Right lobe of liver (tissue), 6 donors: ENCODE data around the gene SHKBP1. TPM values are rescaled to one million over a fixed set of nuclear protein-coding genes. Genes with fewer than 3 reads are reported as not detected.

Source experiments
- ATAC-seq, 4 donors: fragments of 200-7000 bp; cut with Tn5 transposase; one replicate each; pipeline ENCODE4 v1.9.1; 2020; ENCODE audit warnings: mild to moderate bottlenecking in 4 of 4, moderate library complexity in 4 of 4
- DNase-seq, 3 donors: peaks; one replicate each; pipeline ENCODE4 v3.0.0-alpha.2; 2020
- H3K27ac ChIP-seq, 3 donors: fragments of 200-600 bp; one replicate each; pipeline ENCODE4 v1.8.0; 2022
- H3K27me3 ChIP-seq, 2 donors: fragments of 200-600 bp; one replicate each; pipeline ENCODE4 v1.8.0; 2022
- H3K36me3 ChIP-seq, 4 donors: fragments of 200-600 bp; sonication (generic) in 1 of 4; one replicate each; pipeline versions ENCODE4 v1.5.1 to v1.8.0; 2017 to 2022; ENCODE audit warnings: control low read depth in 1 of 4
- H3K4me1 ChIP-seq, 4 donors: fragments of 200-600 bp; sonication (generic) in 1 of 4; one replicate each; pipeline versions ENCODE4 v1.5.1 to v1.8.0; 2017 to 2022; ENCODE audit warnings: control low read depth in 1 of 4
- H3K4me3 ChIP-seq, 3 donors: fragments of 200-600 bp; one replicate each; pipeline ENCODE4 v1.8.0; 2022
- H3K9me3 ChIP-seq, 4 donors: fragments of 200-600 bp; sonication (generic) in 1 of 4; one replicate each; pipeline versions ENCODE4 v1.5.1 to v1.8.0; 2017 to 2022; ENCODE audit warnings: control low read depth in 1 of 4
- POLR2A ChIP-seq: fragments of 450-650 bp; IDR thresholded peaks from one replicate; pipeline ENCODE4 v1.6.1; 2017; ENCODE audit warnings: antibody characterized with exemption, mild to moderate bottlenecking
- WGBS: methylation state at CpG from one replicate; pipeline ENCODE4 v1.1.6; 2018; ENCODE audit warnings: low coverage, low lambda C conversion rate; ENCODE audit not compliant: insufficient coverage; ENCODE audit errors: missing lambda C conversion rate; 5-methylcytosine and 5-hydroxymethylcytosine counted together
- intact Hi-C, 2 donors: fragments of 100-400 bp; cut with DNase I; formaldehyde crosslinking; loops; one replicate each; pipeline versions ENCODE4 v1.11.2 to v1.14.1; 2022
- long read RNA-seq: library from polyadenylated mRNA; unstranded; transcript quantifications from one replicate; pipeline ENCODE4 v2.0.0, GENCODE V29; 2019
- total RNA-seq, 6 experiments: library from RNA; depleted of rRNA in 2 of 6; stranded (reverse); fragments of >200 nt in 2 of 6; fragmentation: NEBNext Ultra II Directional in 3 of 6; extraction: Animal tissue kit (Norgen Biotek cat#: 25700) in 3 of 6; gene quantifications; one replicate each; pipeline versions ENCODE4 v1.1.0 to v1.2.4, GENCODE V29; 2016 to 2023
- TF ChIP-seq, protein P1 (sequence below), 4 donors: fragments of 200-600 bp in 3 of 4; fragments of 450-650 bp in 1 of 4; IDR thresholded peaks; one replicate each; pipeline versions ENCODE4 v1.5.1 to v1.8.0; 2016 to 2022; ENCODE audit warnings: antibody characterized with exemption in 4 of 4, mild to moderate bottlenecking in 2 of 4
- donor health status: DM: no; HTN: yes; CAD: no.
- donor health status: DM: no; HTN: no; CAD: no.
- donor health status: DM: no; HTN: no; CAD: no.
- donor health status: DM: no; HTN: yes; CAD: no.
- donor health status: DM: no; HTN: yes; CAD: no.

SHKBP1 gene, protein sequence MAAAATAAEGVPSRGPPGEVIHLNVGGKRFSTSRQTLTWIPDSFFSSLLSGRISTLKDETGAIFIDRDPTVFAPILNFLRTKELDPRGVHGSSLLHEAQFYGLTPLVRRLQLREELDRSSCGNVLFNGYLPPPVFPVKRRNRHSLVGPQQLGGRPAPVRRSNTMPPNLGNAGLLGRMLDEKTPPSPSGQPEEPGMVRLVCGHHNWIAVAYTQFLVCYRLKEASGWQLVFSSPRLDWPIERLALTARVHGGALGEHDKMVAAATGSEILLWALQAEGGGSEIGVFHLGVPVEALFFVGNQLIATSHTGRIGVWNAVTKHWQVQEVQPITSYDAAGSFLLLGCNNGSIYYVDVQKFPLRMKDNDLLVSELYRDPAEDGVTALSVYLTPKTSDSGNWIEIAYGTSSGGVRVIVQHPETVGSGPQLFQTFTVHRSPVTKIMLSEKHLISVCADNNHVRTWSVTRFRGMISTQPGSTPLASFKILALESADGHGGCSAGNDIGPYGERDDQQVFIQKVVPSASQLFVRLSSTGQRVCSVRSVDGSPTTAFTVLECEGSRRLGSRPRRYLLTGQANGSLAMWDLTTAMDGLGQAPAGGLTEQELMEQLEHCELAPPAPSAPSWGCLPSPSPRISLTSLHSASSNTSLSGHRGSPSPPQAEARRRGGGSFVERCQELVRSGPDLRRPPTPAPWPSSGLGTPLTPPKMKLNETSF
- total RNA-seq, result 10 to 100 TPM; 16.1 to 29.0 (median 22.4) TPM
- long read RNA-seq, transcript SHKBP1-201 (18 exons, 2,363 nt), result major isoform, 8 of 9 reads
- long read RNA-seq, partial matches to known transcripts, result 0 of 9 reads
- long read RNA-seq, other reads (novel, unspliced or antisense), result 1 of 9 reads

DNA sequence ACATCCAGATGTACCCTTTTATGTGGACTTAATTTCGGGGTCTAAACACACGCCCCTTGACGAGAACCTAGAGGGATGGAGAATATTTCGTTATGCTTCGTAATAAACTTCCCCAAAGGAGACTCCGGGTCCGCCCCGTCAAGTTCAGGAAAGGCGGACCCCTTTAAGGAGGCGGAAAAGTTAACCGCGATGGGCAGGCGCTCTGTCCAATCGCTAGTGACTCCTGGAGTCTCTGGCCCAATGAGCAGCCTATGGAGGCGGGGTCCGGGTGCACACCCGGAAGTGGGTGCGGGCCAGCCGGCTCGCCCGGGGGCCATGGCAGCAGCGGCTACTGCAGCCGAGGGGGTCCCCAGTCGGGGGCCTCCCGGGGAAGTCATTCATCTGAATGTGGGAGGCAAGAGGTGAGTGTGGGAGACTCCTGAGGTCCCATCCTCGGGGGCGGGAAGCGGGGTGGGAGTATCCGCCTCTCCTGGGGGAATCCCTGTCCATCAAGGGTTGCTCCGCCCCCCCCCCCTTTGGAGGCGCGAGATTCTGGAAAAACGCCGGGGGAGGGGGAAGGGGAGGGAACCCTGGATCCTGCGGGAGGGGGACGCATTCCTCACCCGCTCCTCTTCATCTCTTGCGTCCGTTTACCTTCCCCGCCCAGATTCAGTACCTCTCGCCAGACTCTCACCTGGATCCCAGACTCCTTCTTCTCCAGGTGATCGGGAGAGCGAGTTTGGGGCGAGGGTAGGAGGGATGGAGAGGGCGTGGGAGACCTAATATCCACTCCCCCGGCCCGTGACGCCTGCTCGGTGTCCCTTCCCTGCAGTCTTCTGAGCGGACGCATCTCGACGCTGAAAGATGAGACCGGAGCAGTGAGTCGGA is at the start of gene SHKBP1:
Gene SHKBP1, plus strand, starts transcription at position 289 of the 867 bp plus-strand sequence. Its CDS starts 27 bp downstream, at position 316.
- ATAC-seq, result peak; percentile 97 to 99 (median 98)
- Histone ChIP-seq H3K27me3 (no peaks in the 10 kb centered on the region), H3K36me3 (peaks cover 0 to 12% (median 5%) of the 10 kb centered on the region in 4 donors), H3K4me3 (peak within 1 kb of the TSS; percentile 60 to 68 (median 65)), H3K4me1 (peaks cover 0 to 5% (median 0%) of the 10 kb centered on the region in 4 donors), H3K9me3 (no peaks in the 10 kb centered on the region), H3K27ac (peak within 1 kb of the TSS; percentile 32 to 79 (median 49))
- intact Hi-C loops, result no loop called here
- TF ChIP-seq, protein P1, sequence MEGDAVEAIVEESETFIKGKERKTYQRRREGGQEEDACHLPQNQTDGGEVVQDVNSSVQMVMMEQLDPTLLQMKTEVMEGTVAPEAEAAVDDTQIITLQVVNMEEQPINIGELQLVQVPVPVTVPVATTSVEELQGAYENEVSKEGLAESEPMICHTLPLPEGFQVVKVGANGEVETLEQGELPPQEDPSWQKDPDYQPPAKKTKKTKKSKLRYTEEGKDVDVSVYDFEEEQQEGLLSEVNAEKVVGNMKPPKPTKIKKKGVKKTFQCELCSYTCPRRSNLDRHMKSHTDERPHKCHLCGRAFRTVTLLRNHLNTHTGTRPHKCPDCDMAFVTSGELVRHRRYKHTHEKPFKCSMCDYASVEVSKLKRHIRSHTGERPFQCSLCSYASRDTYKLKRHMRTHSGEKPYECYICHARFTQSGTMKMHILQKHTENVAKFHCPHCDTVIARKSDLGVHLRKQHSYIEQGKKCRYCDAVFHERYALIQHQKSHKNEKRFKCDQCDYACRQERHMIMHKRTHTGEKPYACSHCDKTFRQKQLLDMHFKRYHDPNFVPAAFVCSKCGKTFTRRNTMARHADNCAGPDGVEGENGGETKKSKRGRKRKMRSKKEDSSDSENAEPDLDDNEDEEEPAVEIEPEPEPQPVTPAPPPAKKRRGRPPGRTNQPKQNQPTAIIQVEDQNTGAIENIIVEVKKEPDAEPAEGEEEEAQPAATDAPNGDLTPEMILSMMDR (IDR thresholded peaks at IDR 0.05), result no peak
- TF ChIP-seq POLR2A, result peak; percentile 46
- peak; percentile 93 to 95 (median 95) for DNase-seq
- WGBS, result under 1% methylated on average over 29 of the region's 55 CpGs

DNA sequence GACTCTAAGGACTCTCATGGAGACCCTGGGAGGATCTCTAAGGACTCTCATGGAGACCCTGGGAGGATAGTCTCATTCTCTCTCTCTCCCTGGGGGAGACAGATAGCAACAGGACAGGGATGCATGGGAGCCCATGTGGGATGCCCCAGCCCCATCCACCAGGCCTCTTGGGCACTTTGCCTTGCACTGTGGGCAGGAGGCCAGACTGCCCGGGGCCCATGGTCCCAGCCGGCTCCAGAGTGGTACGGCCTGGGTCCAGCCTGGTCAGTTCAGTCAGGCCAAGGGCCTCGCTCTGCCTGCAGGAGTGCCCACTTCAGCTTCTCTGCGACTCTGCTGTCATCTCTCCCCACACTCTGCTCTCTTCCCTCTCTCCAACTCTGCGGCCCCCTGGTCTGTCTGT is 48.6 kb upstream of the SHKBP1 start:
- WGBS, result no CpG with 5 or more reads among the region's 6 CpGs
- Histone ChIP-seq H3K27me3 (no peaks in the 10 kb centered on the region), H3K36me3 (no peaks in the 10 kb centered on the region), H3K9me3 (no peaks in the 10 kb centered on the region), H3K27ac (no peak overlapping the region), H3K4me1 (no peaks in the 10 kb centered on the region), H3K4me3 (no peak overlapping the region)
- intact Hi-C loops, result loop anchor here in 1 of 2 donors (10.0 kb wide), 1 partner anchor 53 kb away; no protein-coding TSS in a partner anchor
- no peak for DNase-seq
- ATAC-seq, result no peak
- no peak for TF ChIP-seq POLR2A
- TF ChIP-seq, protein P1 (IDR thresholded peaks at IDR 0.05), result no peak

DNA sequence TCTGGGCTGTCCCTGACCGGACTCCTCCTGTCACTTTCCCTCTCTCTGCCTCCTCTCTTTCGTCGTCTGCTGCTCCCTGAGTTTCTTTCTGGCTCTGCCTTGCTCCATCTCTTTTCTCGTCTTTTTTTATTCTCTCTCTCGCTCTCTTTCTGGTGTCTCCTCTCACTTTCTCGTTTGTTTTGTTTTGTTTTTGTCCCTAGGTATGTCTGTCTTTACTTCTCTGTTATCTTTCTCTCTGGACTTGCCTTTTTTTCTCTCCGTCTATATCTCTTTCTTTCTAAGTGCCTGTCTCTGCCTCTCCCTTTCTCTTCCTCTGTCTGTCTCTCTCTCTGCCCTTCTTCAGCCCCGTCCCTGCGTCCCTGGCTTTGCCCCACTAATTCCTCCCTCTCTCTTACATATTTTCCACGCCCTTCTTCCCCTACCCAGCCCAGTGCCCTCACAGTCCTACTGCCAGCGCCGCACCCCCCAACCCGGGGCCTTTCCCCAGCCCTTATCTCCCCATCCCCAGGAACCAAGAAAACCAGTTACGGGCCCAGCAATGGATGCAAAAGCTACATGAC is 48.1 kb upstream of the SHKBP1 start:
- no peak for ATAC-seq
- no peaks in the 10 kb centered on the region for H3K27me3 ChIP-seq
- H3K4me3 ChIP-seq, result no peak overlapping the region

More for the DNA sequence above, 48.1 kb upstream of the SHKBP1 start:
- no peaks in the 10 kb centered on the region for H3K4me1 ChIP-seq
- no peaks in the 10 kb centered on the region for H3K36me3 ChIP-seq
- TF ChIP-seq, protein P1 (IDR thresholded peaks at IDR 0.05), result no peak
- no peak for TF ChIP-seq POLR2A
- H3K27ac ChIP-seq, result no peak overlapping the region
- no peak for DNase-seq
- intact Hi-C loops, result loop anchor here in 1 of 2 donors (10.0 kb wide), 1 partner anchor 54 kb away; no protein-coding TSS in a partner anchor
- WGBS, result 62% methylated on average over 13 of the region's 14 CpGs
- H3K9me3 ChIP-seq, result no peaks in the 10 kb centered on the region
